MM.1S (cell line): Measurements from ENCODE around the gene GPR52.

ENCODE experiments used
- DNase-seq: peaks from one replicate; pipeline ENCODE4 v3.0.0-alpha.2; 2015
- H2AFZ ChIP-seq: fragments of 300-600 bp; sonication (generic); 2 replicates; pipeline ENCODE4 v1.6.0; 2016; ENCODE audit warnings: antibody characterized with exemption, low read length
- H3F3A ChIP-seq: fragments of 300-600 bp; sonication (generic); 2 replicates; pipeline ENCODE4 v1.6.1; 2016; ENCODE audit warnings: mild to moderate bottlenecking, antibody characterized with exemption, low read length, moderate library complexity, mixed read lengths; ENCODE audit not compliant: insufficient read depth
- H3K27ac ChIP-seq: fragments of 300-600 bp; sonication (generic); 2 replicates; pipeline ENCODE4 v1.5.1; 2016; ENCODE audit warnings: mild to moderate bottlenecking, low read length
- H3K27me3 ChIP-seq: fragments of 300-600 bp; sonication (generic); replicated peaks from 2 replicates; pipeline ENCODE4 v1.6.0; 2016; ENCODE audit warnings: low read length; ENCODE audit not compliant: insufficient read depth
- H3K36me3 ChIP-seq: fragments of 300-600 bp; sonication (generic); replicated peaks from 2 replicates; pipeline ENCODE4 v1.6.1; 2016; ENCODE audit warnings: mild to moderate bottlenecking, low read length, mixed read lengths; ENCODE audit not compliant: insufficient read depth
- H3K4me1 ChIP-seq: fragments of 300-600 bp; sonication (generic); 2 replicates; pipeline ENCODE4 v1.6.1; 2016; ENCODE audit warnings: low read length, mixed read lengths
- H3K4me2 ChIP-seq: fragments of 300-600 bp; sonication (generic); 2 replicates; pipeline ENCODE4 v1.6.0; 2016; ENCODE audit warnings: low read depth, low read length
- H3K4me3 ChIP-seq: fragments of 300-600 bp; sonication (generic); 2 replicates; pipeline ENCODE4 v1.5.1; 2016; ENCODE audit warnings: low read length, mixed read lengths
- H3K79me2 ChIP-seq: fragments of 300-600 bp; sonication (generic); 2 replicates; pipeline ENCODE4 v1.6.1; 2016; ENCODE audit warnings: mixed run types, low read length, mixed read lengths
- H3K9ac ChIP-seq: fragments of 300-600 bp; sonication (generic); 2 replicates; pipeline ENCODE4 v1.6.1; 2016; ENCODE audit warnings: low read length, mixed read lengths
- H3K9me2 ChIP-seq: fragments of 300-600 bp; sonication (generic); replicated peaks from 2 replicates; pipeline ENCODE4 v1.6.1; 2016; ENCODE audit warnings: mild to moderate bottlenecking, low read length, mixed read lengths; ENCODE audit not compliant: insufficient read depth
- H3K9me3 ChIP-seq: fragments of 300-600 bp; sonication (generic); replicated peaks from 2 replicates; pipeline ENCODE4 v1.6.1; 2016; ENCODE audit warnings: mild to moderate bottlenecking, low read length, mixed read lengths; ENCODE audit not compliant: insufficient read depth
- H4K20me1 ChIP-seq: fragments of 300-600 bp; sonication (generic); 2 replicates; pipeline ENCODE4 v1.6.1; 2016; ENCODE audit warnings: mild to moderate bottlenecking, low read length, moderate library complexity, mixed read lengths; ENCODE audit not compliant: insufficient read depth
- CTCF ChIP-seq: fragments of 300-600 bp; sonication (generic); IDR thresholded peaks from 2 replicates; pipeline ENCODE4 v1.5.1; 2016; ENCODE audit warnings: antibody characterized with exemption, low read length, mixed read lengths
- EZH2 ChIP-seq: fragments of 300-600 bp; sonication (generic); optimal IDR thresholded peaks from 2 replicates; pipeline ENCODE3; 2017; ENCODE audit warnings: low read depth, mild to moderate bottlenecking, antibody characterized with exemption, low read length, mixed read lengths
- EZH2phosphoT487 ChIP-seq: fragments of 300-600 bp; sonication (generic); IDR thresholded peaks from 2 replicates; pipeline ENCODE4 v1.6.1; 2018; ENCODE audit warnings: antibody characterized with exemption, low read length

Gene GPR52

GRCh38 chr1:174401075-174401474 lies 46.7 kb upstream of the GPR52 start:
- no peak overlapping the region for H3K4me3 ChIP-seq
- no peaks in the 10 kb centered on the region for H3K36me3 ChIP-seq
- H3K27me3 ChIP-seq = no peaks in the 10 kb centered on the region
- H3K4me1 ChIP-seq = 0 out of 2 replicates have a peak, but pooled peaks cover 5% of the 10 kb centered on the region
- H2AFZ ChIP-seq = no peak overlapping the region
- H3F3A ChIP-seq = 0 out of 2 replicates have a peak, but pooled peaks cover 4% of the 10 kb centered on the region
- H3K9me2 ChIP-seq = no peaks in the 10 kb centered on the region
- no peak overlapping the region for H3K27ac ChIP-seq
- no peaks in the 10 kb centered on the region for H4K20me1 ChIP-seq
- no peaks in the 10 kb centered on the region for H3K9me3 ChIP-seq
- TF ChIP-seq EZH2 (no peak), EZH2phosphoT487 (no peak), CTCF (no peak)
- no peak for DNase-seq
- H3K4me2 ChIP-seq = no peak overlapping the region
- H3K79me2 ChIP-seq = no peaks in the 10 kb centered on the region
- no peak overlapping the region for H3K9ac ChIP-seq

GRCh38 chr1:174405219-174405618 lies 42.5 kb upstream of the GPR52 start:
- no peaks in the 10 kb centered on the region for H3K36me3 ChIP-seq
- H3K4me2 ChIP-seq = no peak overlapping the region

GRCh38 chr1:174406421-174406820 lies 41.3 kb upstream of the GPR52 start:
- Histone ChIP-seq H2AFZ (no peak overlapping the region), H3K36me3 (no peaks in the 10 kb centered on the region), H3K9ac (no peak overlapping the region), H3K4me2 (no peak overlapping the region), H3K79me2 (no peaks in the 10 kb centered on the region), H4K20me1 (no peaks in the 10 kb centered on the region), H3K4me3 (no peak overlapping the region), H3K9me3 (no peaks in the 10 kb centered on the region), H3K9me2 (no peaks in the 10 kb centered on the region), H3K4me1 (no peaks in the 10 kb centered on the region), H3K27me3 (no peaks in the 10 kb centered on the region), H3F3A (no peaks in the 10 kb centered on the region), H3K27ac (no peak overlapping the region)
- TF ChIP-seq CTCF (no peak), EZH2phosphoT487 (no peak), EZH2 (no peak)
- DNase-seq = no peak

More at GRCh38 chr1:174405219-174405618, 42.5 kb upstream of the GPR52 start:
- Histone ChIP-seq H2AFZ (no peak overlapping the region), H3K9me3 (no peaks in the 10 kb centered on the region), H3K79me2 (no peaks in the 10 kb centered on the region), H3K27ac (no peak overlapping the region), H3K27me3 (no peaks in the 10 kb centered on the region), H3K4me1 (no peaks in the 10 kb centered on the region), H3K9ac (no peak overlapping the region), H3K4me3 (no peak overlapping the region), H4K20me1 (no peaks in the 10 kb centered on the region), H3K9me2 (no peaks in the 10 kb centered on the region), H3F3A (no peaks in the 10 kb centered on the region)
- DNase-seq = no peak
- TF ChIP-seq CTCF (no peak), EZH2 (no peak), EZH2phosphoT487 (no peak)
